Mammary epithelial cell (primary cell): Measurements from ENCODE around the gene IL20RB.

Experiments used
- EZH2 ChIP-seq: IDR thresholded peaks from 2 replicates; pipeline ENCODE4 v1.6.1; 2012; ENCODE audit warnings: low read length, inconsistent platforms, borderline replicate concordance
- TF ChIP-seq, protein P1 (sequence below), 2 donors: IDR thresholded peaks in 1 of 2; conservative IDR thresholded peaks in 1 of 2; 2 replicates each; pipeline ENCODE4 v1.5.1; 2011 to 2012; ENCODE audit warnings: inconsistent platforms in 2 of 2, low read length in 2 of 2, mild to moderate bottlenecking in 2 of 2, control low read depth in 1 of 2, low read depth in 1 of 2; ENCODE audit not compliant: insufficient read depth in 1 of 2; ENCODE audit errors: extremely low read depth in 1 of 2

- TF ChIP-seq EZH2 = no peak
- TF ChIP-seq, protein P1, sequence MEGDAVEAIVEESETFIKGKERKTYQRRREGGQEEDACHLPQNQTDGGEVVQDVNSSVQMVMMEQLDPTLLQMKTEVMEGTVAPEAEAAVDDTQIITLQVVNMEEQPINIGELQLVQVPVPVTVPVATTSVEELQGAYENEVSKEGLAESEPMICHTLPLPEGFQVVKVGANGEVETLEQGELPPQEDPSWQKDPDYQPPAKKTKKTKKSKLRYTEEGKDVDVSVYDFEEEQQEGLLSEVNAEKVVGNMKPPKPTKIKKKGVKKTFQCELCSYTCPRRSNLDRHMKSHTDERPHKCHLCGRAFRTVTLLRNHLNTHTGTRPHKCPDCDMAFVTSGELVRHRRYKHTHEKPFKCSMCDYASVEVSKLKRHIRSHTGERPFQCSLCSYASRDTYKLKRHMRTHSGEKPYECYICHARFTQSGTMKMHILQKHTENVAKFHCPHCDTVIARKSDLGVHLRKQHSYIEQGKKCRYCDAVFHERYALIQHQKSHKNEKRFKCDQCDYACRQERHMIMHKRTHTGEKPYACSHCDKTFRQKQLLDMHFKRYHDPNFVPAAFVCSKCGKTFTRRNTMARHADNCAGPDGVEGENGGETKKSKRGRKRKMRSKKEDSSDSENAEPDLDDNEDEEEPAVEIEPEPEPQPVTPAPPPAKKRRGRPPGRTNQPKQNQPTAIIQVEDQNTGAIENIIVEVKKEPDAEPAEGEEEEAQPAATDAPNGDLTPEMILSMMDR (conservative IDR thresholded peaks at IDR 0.05 in 1 of 2, IDR thresholded peaks at IDR 0.05 in 1 of 2; ENCODE audit: extremely low read depth in 1 of 2, insufficient read depth in 1 of 2, low read depth in 1 of 2, low read length in 2 of 2) = no peak
Measured at GRCh38 chr3:136938334-136938733, 19.4 kb upstream of the IL20RB start.
